Vagina (tissue), 2 donors: ENCODE measurements around the gene CPNE6. TPM values are rescaled to one million over a fixed set of nuclear protein-coding genes. Genes with fewer than 3 reads are reported as not detected.

Experiments used
- DNase-seq, 2 donors: peaks; one replicate each; pipeline ENCODE4 v3.0.0-alpha.2; 2017; ENCODE audit errors: extremely low spot score in 2 of 2
- H3K27ac ChIP-seq: fragments of 200-600 bp; sonication (generic); one replicate; pipeline ENCODE4 v1.5.1; 2019
- H3K27me3 ChIP-seq: fragments of 200-600 bp; sonication (generic); one replicate; pipeline ENCODE4 v1.5.1; 2019
- H3K36me3 ChIP-seq, 2 donors: fragments of 200-600 bp; sonication (generic); one replicate each; pipeline ENCODE4 v1.5.1; 2017 to 2019
- H3K4me1 ChIP-seq: fragments of 200-600 bp; sonication (generic); one replicate; pipeline ENCODE4 v1.5.1; 2019
- H3K4me3 ChIP-seq, 2 donors: fragments of 200-600 bp; sonication (generic); 1 replicate in 1 of 2; 2 replicates in 1 of 2; pipeline ENCODE4 v1.5.1; 2016 to 2019
- H3K9me3 ChIP-seq: fragments of 200-600 bp; sonication (generic); one replicate; pipeline ENCODE4 v1.5.1; 2019
- CTCF ChIP-seq, 3 experiments: fragments of 450-650 bp in 2 of 3; fragments of 200-600 bp in 1 of 3; sonication (generic) in 1 of 3; IDR thresholded peaks; one replicate each; pipeline ENCODE4 v1.5.1; 2017 to 2019; ENCODE audit warnings: antibody characterized with exemption in 3 of 3, mild to moderate bottlenecking in 2 of 3, moderate library complexity in 2 of 3
- POLR2A ChIP-seq, 2 donors: fragments of 450-650 bp; IDR thresholded peaks; one replicate each; pipeline ENCODE4 v1.6.1; 2017; ENCODE audit warnings: antibody characterized with exemption in 2 of 2, mild to moderate bottlenecking in 2 of 2, moderate library complexity in 2 of 2
- POLR2AphosphoS5 ChIP-seq, 2 donors: sonication (generic); formaldehyde crosslinking; IDR thresholded peaks; one replicate each; pipeline ENCODE4 v1.9.0; 2017; ENCODE audit warnings: antibody characterized with exemption in 2 of 2, mild to moderate bottlenecking in 2 of 2, low read depth in 1 of 2; ENCODE audit not compliant: insufficient read depth in 1 of 2
- intact Hi-C: fragments of 100-400 bp; cut with DNase I; formaldehyde crosslinking; loops from one replicate; pipeline ENCODE4 v1.15.1; 2023
- total RNA-seq: library from RNA; depleted of rRNA; stranded (reverse); fragments of >200 nt; gene quantifications from one replicate; pipeline ENCODE4 v1.2.3, GENCODE V29; 2016

Gene CPNE6
- total RNA-seq, 1 donor from 2014 or later: not detected

DNA sequence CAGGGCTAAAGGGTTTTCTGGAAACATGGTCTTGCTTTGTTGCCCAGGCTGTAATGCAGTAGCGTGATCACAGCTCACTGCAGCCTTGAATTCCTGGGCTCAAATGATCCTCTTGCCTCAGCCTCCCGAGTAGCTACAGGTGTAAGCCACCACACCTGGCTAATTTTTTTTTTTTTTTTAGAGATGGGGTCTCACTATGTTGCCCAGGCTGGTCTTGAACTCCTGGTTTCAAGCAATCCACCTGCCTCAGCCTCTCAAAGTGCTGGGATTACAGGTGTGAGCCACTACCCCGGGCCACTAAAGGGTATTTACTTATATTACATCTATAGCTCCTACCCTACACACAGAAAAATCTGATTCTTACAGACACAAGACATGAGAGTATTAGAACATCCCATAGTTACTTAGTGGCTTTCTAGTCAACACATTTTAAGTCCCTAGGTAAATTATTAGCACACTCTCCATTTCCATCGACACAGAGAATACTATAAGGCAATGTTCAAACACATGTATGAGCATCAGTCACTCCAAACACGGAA lies 37.0 kb downstream of the CPNE6 start:
- Histone ChIP-seq H3K27me3 (no peaks in the 10 kb centered on the region), H3K4me1 (peaks cover 3% of the 10 kb centered on the region), H3K9me3 (no peaks in the 10 kb centered on the region), H3K27ac (no peak overlapping the region), H3K4me3 (no peak overlapping the region), H3K36me3 (no peaks in the 10 kb centered on the region)
- intact Hi-C loops: no loop called here
- no peak for TF ChIP-seq POLR2AphosphoS5 (IDR thresholded peaks at IDR 0.05; ENCODE audit: insufficient read depth in 1 of 2, low read depth in 1 of 2)
- TF ChIP-seq CTCF (IDR thresholded peaks at IDR 0.05): no peak
- no peak for TF ChIP-seq POLR2A (IDR thresholded peaks at IDR 0.05)
- no peak for DNase-seq

- Histone ChIP-seq H3K9me3 (no peaks in the 10 kb centered on the region), H3K27me3 (no peaks in the 10 kb centered on the region), H3K4me3 (no peak overlapping the region), H3K27ac (no peak overlapping the region), H3K4me1 (peaks cover 6% of the 10 kb centered on the region), H3K36me3 (no peaks in the 10 kb centered on the region)
- intact Hi-C loops: no loop called here
- TF ChIP-seq POLR2AphosphoS5 (IDR thresholded peaks at IDR 0.05; ENCODE audit: insufficient read depth in 1 of 2, low read depth in 1 of 2): no peak
- TF ChIP-seq POLR2A (IDR thresholded peaks at IDR 0.05): no peak
- TF ChIP-seq CTCF (IDR thresholded peaks at IDR 0.05): no peak
- DNase-seq: no peak
Measured at GRCh38 chr14:24110060-24110459, 38.7 kb downstream of the CPNE6 start.

DNA sequence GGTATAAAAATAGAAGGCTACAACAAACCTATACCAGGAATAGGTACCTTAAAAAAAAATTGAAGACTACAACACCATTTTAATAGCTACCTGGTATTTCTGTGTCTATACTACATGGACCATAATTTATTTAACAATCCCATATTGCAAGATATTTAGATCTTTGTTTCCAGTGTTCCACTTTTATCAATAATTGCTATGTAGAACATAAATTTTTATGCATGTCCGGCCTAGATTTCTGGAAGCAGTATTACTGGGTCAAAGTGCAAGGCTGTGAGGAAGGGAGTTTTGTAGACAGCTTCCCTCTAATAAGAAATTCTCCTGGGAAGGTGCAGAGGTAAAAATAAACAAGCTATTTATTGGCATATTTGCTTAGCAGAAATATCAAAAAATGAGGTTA lies 39.2 kb downstream of the CPNE6 start:
- Histone ChIP-seq H3K27me3 (no peaks in the 10 kb centered on the region), H3K27ac (no peak overlapping the region), H3K9me3 (no peaks in the 10 kb centered on the region), H3K36me3 (no peaks in the 10 kb centered on the region), H3K4me3 (no peak overlapping the region), H3K4me1 (peaks cover 10% of the 10 kb centered on the region)
- intact Hi-C loops: no loop called here
- DNase-seq: no peak
- TF ChIP-seq POLR2A (IDR thresholded peaks at IDR 0.05) (no peak), POLR2AphosphoS5 (IDR thresholded peaks at IDR 0.05; ENCODE audit: insufficient read depth in 1 of 2, low read depth in 1 of 2) (no peak), CTCF (IDR thresholded peaks at IDR 0.05) (no peak)

GRCh38 chr14:24113379-24113800 lies 42.0 kb downstream of the CPNE6 start:
- H3K4me1 ChIP-seq: peaks cover 26% of the 10 kb centered on the region
- intact Hi-C loops: no loop called here
- no peaks in the 10 kb centered on the region for H3K9me3 ChIP-seq
- H3K4me3 ChIP-seq: peak overlapping the region; percentile 84 to 86
- H3K27me3 ChIP-seq: no peaks in the 10 kb centered on the region
- H3K27ac ChIP-seq: peak overlapping the region; percentile 98
- H3K36me3 ChIP-seq: peaks cover 0 to 17% of the 10 kb centered on the region in 2 donors
- no peak for DNase-seq
- TF ChIP-seq POLR2A (IDR thresholded peaks at IDR 0.05): no peak
- TF ChIP-seq CTCF (IDR thresholded peaks at IDR 0.05): no peak
- no peak for TF ChIP-seq POLR2AphosphoS5 (IDR thresholded peaks at IDR 0.05; ENCODE audit: insufficient read depth in 1 of 2, low read depth in 1 of 2)

DNA sequence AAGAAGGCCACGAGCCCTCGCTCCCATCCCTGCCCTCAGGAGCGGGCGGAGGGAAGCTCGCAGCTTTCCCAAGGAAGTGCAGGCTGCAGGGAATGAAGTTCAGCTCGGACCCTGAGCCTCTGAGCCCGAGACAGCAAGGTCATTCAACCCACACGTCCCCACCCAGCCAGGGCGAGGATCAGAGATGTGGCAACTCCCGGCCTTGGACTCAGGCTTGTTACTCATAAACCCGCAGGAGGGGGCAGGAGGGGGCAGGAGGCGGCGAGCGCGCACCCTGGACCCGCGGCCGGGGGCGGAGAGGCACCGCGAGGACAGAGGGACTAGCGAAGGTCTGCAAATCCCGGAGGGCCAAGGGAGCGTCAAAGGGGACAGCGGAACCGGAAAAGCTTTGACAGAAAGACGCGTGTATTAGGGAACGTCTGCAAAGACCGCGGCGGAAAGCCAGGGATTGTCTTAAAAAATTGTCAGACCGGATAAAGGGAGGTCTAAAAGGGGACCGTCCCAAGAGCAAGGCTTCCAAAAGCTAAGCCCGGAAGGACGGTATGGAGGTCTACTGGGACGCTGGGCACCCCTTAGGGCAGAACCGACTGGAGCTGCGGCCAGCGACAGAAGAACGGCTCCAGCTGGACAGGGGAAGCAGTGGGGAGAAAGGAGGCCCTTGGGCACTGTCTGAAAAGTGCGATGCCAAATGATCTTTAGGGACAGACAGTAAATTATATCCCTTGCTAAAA lies 42.6 kb downstream of the CPNE6 start:
- Histone ChIP-seq H3K4me1 (peaks cover 26% of the 10 kb centered on the region), H3K9me3 (no peaks in the 10 kb centered on the region)
- intact Hi-C loops: loop anchor here (2.0 kb wide), 1 partner anchor 27 kb away; the partner anchor contains the start of gene EMC9

More for the DNA sequence above, 42.6 kb downstream of the CPNE6 start:
- H3K27ac ChIP-seq: peak overlapping the region; percentile 98
- no peaks in the 10 kb centered on the region for H3K27me3 ChIP-seq
- H3K36me3 ChIP-seq: peaks cover 0 to 21% of the 10 kb centered on the region in 2 donors
- peak overlapping the region; percentile 84 to 86 for H3K4me3 ChIP-seq
- TF ChIP-seq POLR2AphosphoS5 (IDR thresholded peaks at IDR 0.05; ENCODE audit: insufficient read depth in 1 of 2, low read depth in 1 of 2) (peak in 1 of 2 donors; percentile 64), POLR2A (IDR thresholded peaks at IDR 0.05) (peak in 1 of 2 donors; percentile 36), CTCF (IDR thresholded peaks at IDR 0.05) (peak in 1 of 3 experiments; percentile 3)
- DNase-seq: peak in 1 of 2 donors; percentile 97
